Spleen (tissue), 7 donors: ENCODE data around the gene PLS3.

Experiments
- CTCF ChIP-seq, 11 experiments: fragments of 200-600 bp in 7 of 11; fragments of 450-650 bp in 4 of 11; sonication (generic) in 4 of 11; IDR thresholded peaks in 8 of 11; conservative IDR thresholded peaks in 3 of 11; 1 replicate in 7 of 11; 2 replicates in 4 of 11; pipeline versions ENCODE4 v1.4.0 to v1.8.0; 2016 to 2021; ENCODE audit warnings: antibody characterized with exemption in 11 of 11, inconsistent platforms in 4 of 11, mild to moderate bottlenecking in 1 of 11
- POLR2A ChIP-seq, 3 donors: fragments of 450-650 bp; IDR thresholded peaks; one replicate each; pipeline ENCODE4 v1.5.1; 2017; ENCODE audit warnings: antibody characterized with exemption in 3 of 3, mild to moderate bottlenecking in 1 of 3
- POLR2AphosphoS5 ChIP-seq, 3 donors: sonication (generic); formaldehyde crosslinking; IDR thresholded peaks; one replicate each; pipeline ENCODE4 v1.5.1; 2017; ENCODE audit warnings: antibody characterized with exemption in 3 of 3
- donor health status: DM: no; HTN: no; CAD: no; lungs with moderate emphysema.
- donor health status: DM: no; HTN: no; CAD: no.
- donor health status: DM: no; HTN: no; CAD: no.

DNA sequence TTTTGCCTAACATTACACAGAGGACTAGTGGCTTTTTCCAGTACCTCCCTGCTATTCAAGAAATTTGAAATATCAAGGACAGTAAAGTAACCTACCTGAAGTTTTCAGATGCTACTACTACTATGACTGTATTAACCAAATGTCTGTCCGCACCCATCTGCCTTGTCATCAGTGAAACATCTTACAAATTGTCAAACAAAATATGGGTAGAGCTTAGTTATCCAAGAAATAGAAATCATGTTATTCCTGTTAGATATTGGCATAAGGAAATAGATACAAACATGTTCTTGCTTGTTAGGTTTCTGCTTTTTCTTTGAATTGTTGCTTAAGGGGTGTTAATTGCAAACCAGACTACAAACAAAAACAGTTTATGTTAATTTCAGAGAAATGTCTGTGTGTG lies 63.9 kb downstream of the PLS3 start:
- TF ChIP-seq POLR2AphosphoS5 (IDR thresholded peaks at IDR 0.05) (no peak), CTCF (IDR thresholded peaks at IDR 0.05 in 8 of 11, conservative IDR thresholded peaks at IDR 0.05 in 3 of 11) (no peak), POLR2A (IDR thresholded peaks at IDR 0.05) (no peak)
